Spleen (tissue), 7 donors: ENCODE results near the gene ZNF418.

ENCODE experiments used
- POLR2A ChIP-seq, 3 donors: fragments of 450-650 bp; IDR thresholded peaks; one replicate each; pipeline ENCODE4 v1.5.1; 2017; ENCODE audit warnings: antibody characterized with exemption in 3 of 3, mild to moderate bottlenecking in 1 of 3
- TF ChIP-seq, protein P1 (sequence below), 11 experiments: fragments of 200-600 bp in 7 of 11; fragments of 450-650 bp in 4 of 11; sonication (generic) in 4 of 11; IDR thresholded peaks in 8 of 11; conservative IDR thresholded peaks in 3 of 11; 1 replicate in 7 of 11; 2 replicates in 4 of 11; pipeline versions ENCODE4 v1.4.0 to v1.8.0; 2016 to 2021; ENCODE audit warnings: antibody characterized with exemption in 11 of 11, inconsistent platforms in 4 of 11, mild to moderate bottlenecking in 1 of 11
- donor health status: DM: no; HTN: no; CAD: no; lungs with moderate emphysema.
- donor health status: DM: no; HTN: no; CAD: no.
- donor health status: DM: no; HTN: no; CAD: no.

- TF ChIP-seq, protein P1, sequence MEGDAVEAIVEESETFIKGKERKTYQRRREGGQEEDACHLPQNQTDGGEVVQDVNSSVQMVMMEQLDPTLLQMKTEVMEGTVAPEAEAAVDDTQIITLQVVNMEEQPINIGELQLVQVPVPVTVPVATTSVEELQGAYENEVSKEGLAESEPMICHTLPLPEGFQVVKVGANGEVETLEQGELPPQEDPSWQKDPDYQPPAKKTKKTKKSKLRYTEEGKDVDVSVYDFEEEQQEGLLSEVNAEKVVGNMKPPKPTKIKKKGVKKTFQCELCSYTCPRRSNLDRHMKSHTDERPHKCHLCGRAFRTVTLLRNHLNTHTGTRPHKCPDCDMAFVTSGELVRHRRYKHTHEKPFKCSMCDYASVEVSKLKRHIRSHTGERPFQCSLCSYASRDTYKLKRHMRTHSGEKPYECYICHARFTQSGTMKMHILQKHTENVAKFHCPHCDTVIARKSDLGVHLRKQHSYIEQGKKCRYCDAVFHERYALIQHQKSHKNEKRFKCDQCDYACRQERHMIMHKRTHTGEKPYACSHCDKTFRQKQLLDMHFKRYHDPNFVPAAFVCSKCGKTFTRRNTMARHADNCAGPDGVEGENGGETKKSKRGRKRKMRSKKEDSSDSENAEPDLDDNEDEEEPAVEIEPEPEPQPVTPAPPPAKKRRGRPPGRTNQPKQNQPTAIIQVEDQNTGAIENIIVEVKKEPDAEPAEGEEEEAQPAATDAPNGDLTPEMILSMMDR (IDR thresholded peaks at IDR 0.05 in 8 of 11, conservative IDR thresholded peaks at IDR 0.05 in 3 of 11): no peak
- no peak for TF ChIP-seq POLR2A (IDR thresholded peaks at IDR 0.05)
These were observed 47.1 kb downstream of the ZNF418 start for GRCh38 chr19:57888107-57888559.
